DND-41 (cell line): ENCODE measurements around the gene ARHGEF17.

Source experiments
- CTCF ChIP-seq: IDR thresholded peaks from 2 replicates; pipeline ENCODE4 v1.5.1; 2012; ENCODE audit warnings: borderline replicate concordance, low read length, moderate library complexity, mild to moderate bottlenecking; ENCODE audit not compliant: poor library complexity, severe bottlenecking; ENCODE audit errors: extremely low read depth
- EZH2 ChIP-seq: IDR thresholded peaks from 3 replicates; pipeline ENCODE4 v1.6.1; 2012; ENCODE audit warnings: borderline replicate concordance, low read depth, mild to moderate bottlenecking, moderate library complexity, low read length, inconsistent platforms; ENCODE audit not compliant: severe bottlenecking

- TF ChIP-seq CTCF, result no peak
- TF ChIP-seq EZH2, result no peak
Observed at GRCh38 chr11:73322382-73323306, 14.6 kb downstream of the ARHGEF17 start.
